PFSK-1 (cell line): ENCODE measurements around the gene CCN5.

Experiments used
- POLR2AphosphoS5 ChIP-seq: IDR thresholded peaks from 2 replicates; pipeline ENCODE4 v1.6.1; 2012; ENCODE audit warnings: low read depth, mild to moderate bottlenecking, control low read depth, low read length, moderate library complexity
- SIN3A ChIP-seq: IDR thresholded peaks from 2 replicates; pipeline ENCODE4 v1.6.1; 2012; ENCODE audit warnings: mild to moderate bottlenecking, low read length, moderate library complexity, borderline replicate concordance; ENCODE audit not compliant: insufficient read depth
- TAF1 ChIP-seq: IDR thresholded peaks from 2 replicates; pipeline ENCODE4 v1.6.1; 2012; ENCODE audit warnings: low read length, control low read depth, borderline replicate concordance; ENCODE audit not compliant: insufficient read depth

GRCh38 chr20:44731657-44732056 is 16.5 kb downstream of the CCN5 start:
- no peak for TF ChIP-seq SIN3A
- TF ChIP-seq TAF1, result no peak
- no peak for TF ChIP-seq POLR2AphosphoS5
